ENCODE data around the gene CD79A.

CD79A gene

DNA sequence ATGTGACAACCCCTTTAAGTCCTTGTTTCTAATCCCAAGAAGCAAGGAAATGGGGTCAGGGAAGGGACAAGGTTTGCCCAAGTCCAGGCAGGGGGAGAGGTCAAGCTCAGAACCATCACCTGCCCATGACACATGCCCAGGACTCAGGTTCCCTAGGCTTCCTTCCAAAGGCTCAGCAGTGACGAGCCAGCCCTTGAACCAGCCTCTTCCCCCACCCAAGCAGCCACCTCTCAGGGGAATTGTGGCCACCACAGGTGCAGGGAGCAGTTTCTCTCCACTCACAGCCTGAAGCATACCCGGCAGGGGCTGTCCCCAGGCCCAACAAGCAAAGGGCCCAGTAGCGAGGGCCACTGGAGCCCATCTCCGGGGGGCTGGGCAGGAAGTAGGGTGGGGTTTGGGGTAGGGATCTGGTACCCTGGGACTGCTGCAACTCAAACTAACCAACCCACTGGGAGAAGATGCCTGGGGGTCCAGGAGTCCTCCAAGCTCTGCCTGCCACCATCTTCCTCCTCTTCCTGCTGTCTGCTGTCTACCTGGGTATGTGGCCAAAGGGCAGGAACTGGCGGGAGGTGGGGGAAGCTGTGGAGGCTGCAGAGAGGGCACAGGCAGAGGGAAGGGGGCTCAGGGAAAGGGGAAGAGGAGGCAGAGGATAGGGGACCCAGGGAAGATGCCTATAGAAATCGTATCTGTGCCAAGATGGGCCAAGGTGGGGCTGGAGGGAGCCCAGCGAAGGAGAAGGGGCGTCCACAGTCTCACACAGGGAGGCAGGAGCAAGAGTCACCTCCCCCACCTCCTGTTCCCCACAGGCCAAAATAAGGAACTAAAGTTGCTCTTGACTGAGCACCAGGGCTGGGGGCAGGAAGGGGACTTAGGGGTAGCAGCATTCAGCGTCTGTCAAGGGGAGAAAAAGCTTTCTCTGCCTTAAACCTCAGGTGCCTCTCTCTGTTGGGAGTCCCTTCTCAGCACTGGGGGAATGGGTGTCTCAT is at the start of gene CD79A:
TSS of gene CD79A (plus strand) at position 433 of the 986 bp plus-strand sequence. CDS start at position 459, 26 bp downstream.
- in situ Hi-C loops (cut with MboI; ENCODE audit: low sequenced_read_pairs) = no loop called here

DNA sequence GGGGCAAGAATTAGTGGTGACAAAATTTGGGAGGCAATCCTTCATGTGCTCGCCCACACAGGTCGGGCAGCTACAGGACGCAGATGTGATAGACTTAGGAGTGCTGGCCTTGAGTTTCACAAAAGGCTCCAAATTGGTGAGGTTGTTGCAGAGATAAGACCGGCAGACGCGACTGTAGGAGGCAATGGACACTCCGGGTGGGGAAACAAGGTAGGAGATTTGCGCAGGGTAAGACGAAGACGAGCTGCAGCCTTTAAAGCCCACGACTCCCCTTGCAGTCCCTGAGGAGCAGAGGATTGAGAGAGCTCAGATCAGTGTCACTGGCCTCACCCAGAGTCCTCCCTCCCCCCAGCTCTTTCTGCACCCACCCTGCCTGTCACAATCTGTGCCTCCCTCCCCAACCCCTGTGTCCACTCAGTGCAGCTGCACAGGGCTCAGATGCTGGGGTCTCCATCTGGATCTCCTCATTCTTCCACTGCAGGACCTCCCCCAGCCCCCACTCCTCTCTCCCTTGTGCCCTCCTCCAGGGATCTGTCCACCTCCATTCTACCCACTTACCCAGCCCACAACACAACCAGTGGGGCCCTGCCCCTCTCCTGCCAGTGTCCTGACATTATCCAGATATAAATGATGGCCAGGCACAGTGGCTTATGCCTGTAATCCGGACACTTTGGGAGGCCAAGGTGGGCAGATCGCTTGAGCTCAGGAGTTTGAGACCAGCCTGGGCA is 38.9 kb upstream of the CD79A start:
- in situ Hi-C loops (cut with MboI; ENCODE audit: low sequenced_read_pairs) = no loop called here

DNA sequence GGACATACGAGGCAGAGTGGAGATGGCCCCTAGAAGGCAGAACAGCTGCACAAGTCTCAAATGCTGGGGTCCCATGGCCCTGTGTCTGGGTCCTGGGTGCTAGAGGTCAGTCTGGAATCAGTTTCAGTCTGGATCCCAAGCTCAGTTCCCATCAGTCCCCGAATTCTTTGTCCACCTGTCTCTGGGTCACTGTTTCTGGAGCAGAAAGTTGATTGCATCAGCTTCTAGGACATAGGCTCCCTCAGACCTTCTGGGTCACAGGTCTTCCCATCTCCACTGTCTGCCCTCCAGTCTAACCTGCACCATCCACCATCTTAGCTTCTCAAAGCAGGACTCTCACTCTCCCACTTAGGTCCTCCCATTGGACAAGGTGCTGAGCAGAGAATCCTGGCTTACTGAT is 37.9 kb upstream of the CD79A start:
- in situ Hi-C loops (cut with MboI; ENCODE audit: low sequenced_read_pairs) = no loop called here

DNA sequence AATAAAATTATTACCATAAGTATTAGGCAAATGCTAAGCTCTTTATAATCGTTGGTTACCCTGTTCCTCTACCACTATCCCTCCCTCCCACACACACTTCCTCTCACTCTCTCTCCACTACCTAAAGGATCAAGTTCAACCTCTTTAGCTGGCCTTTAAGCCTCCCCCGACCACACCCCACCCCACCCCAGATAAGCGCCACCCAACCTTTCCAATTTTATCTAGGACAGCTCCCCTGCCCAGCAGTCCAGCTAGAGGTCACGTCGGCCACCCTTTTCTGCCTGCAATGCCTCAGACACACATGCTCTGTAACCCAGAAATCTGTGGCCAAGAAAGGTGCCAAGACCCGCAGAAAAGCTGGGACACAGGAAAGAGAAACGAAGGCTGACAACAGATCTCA is 33.7 kb upstream of the CD79A start:
- in situ Hi-C loops (cut with MboI; ENCODE audit: low sequenced_read_pairs) = no loop called here

DNA sequence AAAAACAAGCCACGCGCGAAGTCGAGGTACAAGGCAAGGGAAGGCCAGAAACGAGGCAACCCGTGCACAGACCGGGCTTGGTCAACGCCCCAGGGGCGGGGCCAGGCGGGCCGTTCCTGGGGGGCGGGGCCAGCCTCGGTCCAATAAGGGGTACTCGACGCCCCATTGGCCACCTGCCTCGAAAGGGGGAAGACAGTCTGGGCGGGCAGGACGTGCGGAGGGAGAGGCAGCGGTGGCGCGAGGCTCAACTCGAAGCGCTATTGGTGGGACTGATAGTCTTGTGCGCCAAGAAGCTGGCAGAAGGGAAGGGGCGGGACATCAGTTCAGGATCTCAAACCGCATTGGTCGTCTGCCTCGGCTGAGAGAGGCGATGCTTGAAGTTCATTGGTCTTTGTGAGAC is 32.5 kb upstream of the CD79A start, which contains the start of gene LYPD4:
TSS of gene LYPD4 (minus strand) at position 83 of the 400 bp plus-strand sequence. CDS start 5,398 bp downstream, outside the sequence.
- in situ Hi-C loops (cut with MboI; ENCODE audit: low sequenced_read_pairs) = no loop called here

DNA sequence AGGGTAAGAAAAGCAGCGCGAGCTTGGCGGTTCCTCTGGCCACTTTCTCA is 32.3 kb upstream of the CD79A start, which contains the start of gene DMRTC2:
TSS of gene DMRTC2 (plus strand) at position 42 of the 50 bp plus-strand sequence. CDS start 2,387 bp downstream, outside the sequence.
- in situ Hi-C loops (cut with MboI; ENCODE audit: low sequenced_read_pairs) = no loop called here

DNA sequence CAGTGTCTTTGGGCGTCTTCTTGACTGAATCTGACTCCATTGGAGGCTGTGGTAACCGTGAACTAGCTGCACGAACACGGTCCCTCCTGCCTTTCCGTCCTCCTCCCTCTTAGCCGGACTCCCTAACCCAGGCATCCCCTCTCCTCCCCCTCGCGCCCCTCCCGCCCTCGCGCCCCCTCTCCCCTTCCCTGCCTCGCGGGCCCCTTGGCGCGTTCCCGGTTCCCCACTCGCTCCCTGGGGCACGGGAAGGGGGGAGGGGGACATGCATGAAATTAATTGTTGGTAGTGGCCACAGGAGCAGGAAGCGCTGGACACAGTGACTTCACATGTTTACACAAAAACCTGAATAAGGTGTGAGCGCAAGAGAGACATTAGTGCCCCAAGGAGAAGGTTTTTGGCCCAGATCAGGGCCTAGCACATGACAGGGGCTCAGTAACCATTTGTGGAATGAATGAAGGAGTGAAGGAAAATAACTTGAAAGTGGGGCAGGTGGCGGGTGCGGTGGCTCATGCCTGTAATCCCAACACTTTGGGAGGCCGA is 32.0 kb upstream of the CD79A start:
- in situ Hi-C loops (cut with MboI; ENCODE audit: low sequenced_read_pairs) = no loop called here

DNA sequence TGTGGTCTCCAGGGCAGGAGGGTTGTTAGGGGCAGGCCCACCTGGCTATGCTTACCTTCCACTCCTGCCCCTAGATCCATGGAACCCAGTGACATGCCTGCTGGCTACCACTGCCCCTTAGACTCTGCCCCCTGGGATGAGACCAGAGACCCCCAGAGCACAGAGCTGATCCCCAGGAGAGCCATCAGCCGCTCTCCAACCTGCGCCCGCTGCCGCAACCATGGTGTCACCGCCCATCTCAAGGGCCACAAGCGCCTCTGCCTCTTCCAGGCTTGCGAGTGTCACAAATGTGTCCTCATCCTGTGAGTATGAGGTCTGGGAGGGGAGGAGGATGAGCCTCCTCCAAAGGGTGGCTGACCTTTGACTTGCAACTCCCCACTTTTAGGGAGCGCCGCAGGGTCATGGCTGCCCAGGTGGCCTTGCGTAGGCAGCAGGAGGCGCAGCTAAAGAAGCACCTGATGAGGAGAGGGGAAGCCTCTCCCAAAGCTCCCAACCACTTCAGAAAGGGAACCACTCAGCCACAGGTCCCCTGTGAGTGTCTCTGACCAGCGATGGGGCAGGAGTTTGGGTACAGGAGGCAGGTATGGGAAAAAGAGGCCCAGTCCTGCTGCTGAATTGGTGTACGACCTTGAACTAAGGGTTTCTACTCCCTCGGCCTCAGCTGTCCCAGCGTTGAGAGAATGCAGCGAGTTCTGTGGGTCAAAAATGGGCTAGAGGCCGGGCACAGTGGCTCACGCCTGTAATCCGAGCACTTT is 29.6 kb upstream of the CD79A start:
- in situ Hi-C loops (cut with MboI; ENCODE audit: low sequenced_read_pairs) = no loop called here

DNA sequence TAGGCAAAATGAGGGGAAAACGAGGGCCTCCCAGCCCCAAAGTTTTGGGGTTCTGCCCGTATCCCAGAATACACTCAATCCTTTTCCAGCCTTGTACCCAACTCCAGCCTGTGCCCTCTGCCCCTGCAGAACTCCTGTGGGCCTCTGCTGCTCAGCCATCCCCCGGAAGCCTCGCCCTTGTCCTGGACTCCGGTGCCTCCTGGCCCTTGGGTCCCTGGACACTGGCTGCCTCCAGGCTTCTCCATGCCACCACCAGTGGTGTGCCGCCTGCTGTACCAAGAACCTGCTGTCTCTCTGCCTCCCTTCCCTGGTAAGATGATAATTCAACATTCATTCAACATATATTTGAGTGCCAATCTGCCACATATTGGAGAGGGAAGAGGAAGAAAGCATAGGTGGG is 28.4 kb upstream of the CD79A start:
- in situ Hi-C loops (cut with MboI; ENCODE audit: low sequenced_read_pairs) = no loop called here

DNA sequence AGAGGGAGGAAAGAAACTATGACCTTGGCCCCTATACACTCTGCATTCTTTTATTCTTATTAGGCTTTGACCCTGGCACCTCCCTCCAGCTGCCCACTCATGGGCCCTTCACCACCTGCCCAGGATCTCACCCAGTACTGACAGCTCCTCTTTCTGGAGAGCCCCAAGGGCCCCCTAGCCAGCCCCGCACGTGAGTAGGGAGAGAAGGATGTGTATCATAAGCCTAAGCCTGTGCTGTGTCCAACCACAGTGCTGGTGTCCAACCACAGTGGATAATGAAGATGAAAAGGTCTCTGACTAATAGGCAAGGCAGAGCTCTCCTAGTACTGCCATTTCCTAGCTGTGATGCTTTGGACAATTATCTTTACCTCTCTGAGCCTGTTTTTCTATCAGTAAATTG is 28.0 kb upstream of the CD79A start:
- in situ Hi-C loops (cut with MboI; ENCODE audit: low sequenced_read_pairs) = no loop called here

DNA sequence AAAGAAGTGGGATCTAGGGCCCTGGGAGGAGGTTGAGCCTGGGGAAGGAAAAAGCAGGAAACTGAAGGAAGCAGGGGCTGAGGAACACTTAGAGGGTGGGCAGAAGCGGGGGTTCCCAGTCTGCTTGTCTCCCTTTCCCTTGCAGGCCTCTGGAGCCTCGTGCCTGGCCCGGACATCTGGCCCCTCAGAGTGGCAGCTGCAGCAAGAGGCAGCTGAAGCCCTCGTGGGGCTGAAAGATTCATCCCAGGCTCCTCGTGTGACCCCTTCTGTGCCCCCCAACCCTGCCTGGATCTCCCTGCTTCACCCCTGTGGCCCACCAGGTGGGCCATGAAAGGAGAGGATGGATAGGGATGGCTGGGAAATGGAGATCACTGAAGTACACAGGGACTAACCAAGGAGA is 26.7 kb upstream of the CD79A start:
- in situ Hi-C loops (cut with MboI; ENCODE audit: low sequenced_read_pairs) = no loop called here

DNA sequence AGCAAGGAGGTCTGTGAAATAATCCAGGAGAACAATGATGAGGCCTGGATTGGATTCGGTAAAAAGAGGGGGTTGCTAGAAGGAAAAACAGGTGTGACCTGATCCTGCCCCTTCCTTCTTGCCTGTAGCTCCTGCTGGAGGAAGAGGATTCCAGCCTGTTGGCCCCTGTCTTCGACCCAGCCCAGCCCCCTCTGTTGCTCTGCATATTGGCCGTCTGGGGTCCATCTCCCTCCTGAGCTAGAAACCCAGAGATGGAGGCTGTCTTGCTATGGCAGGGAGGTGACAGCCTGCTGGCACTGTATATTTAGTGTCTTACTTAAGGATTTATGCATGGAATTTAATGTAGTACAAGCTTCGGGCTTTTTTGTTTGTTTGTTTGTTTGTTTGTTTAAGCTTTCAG is 25.6 kb upstream of the CD79A start:
- in situ Hi-C loops (cut with MboI; ENCODE audit: low sequenced_read_pairs) = no loop called here

DNA sequence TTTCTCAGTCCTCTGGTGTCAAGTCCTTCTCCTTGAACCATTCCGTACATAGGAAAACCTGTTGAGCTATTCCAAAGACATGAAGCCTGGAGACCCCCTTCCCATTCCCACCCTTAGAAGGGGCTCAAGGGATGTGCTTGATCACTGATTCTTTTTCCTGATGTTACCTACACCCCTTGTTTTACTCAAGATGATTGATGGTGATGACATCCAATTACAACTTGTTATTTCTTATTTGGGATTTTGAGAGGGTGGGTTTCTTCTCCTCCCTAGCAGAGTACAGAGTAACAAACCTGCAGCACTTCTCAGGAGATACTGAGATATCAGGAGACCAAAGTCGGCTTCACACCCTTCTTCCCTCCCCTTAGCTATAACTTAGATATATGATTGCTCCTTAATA is 23.7 kb upstream of the CD79A start:
- in situ Hi-C loops (cut with MboI; ENCODE audit: low sequenced_read_pairs) = no loop called here

DNA sequence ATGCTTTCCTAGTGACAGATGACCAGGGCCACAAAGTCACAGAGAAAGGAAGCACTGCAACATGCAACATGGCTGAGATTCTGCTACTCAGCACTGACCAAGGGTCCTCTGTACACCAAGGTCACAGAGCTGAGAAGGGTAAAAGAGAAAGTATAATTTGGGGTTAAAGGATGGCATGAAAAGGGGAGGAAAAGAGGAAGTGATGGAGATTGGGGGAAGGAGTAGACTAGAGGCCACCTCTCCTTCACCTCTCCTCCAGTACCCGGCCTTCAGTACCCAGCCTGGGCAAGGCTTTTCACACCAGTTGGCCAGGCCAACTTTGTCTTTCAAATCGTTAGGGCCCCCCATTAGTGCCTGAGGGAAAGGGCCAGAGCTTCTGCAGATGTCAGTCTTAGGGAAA is 23.3 kb upstream of the CD79A start:
- in situ Hi-C loops (cut with MboI; ENCODE audit: low sequenced_read_pairs) = no loop called here

DNA sequence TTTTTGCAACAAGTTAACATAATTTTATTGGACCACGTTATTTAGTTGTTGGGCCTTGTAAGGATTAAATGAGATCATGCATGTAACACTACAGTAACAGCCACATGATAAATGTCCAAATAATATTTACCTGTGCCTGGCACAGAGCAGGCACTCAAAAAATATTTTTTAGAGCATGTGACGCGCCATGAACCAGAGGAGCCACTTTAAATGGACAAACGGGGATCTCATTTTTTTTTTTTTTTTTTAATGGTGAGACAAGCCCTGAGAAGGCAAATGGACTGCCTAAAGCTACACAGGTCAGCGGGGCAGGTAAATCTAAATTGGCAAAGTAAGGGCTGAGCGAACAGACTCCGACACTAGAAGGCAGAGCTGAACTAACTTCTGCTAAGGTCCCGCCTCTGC is 17.9 kb upstream of the CD79A start:
- in situ Hi-C loops (cut with MboI; ENCODE audit: low sequenced_read_pairs) = no loop called here

DNA sequence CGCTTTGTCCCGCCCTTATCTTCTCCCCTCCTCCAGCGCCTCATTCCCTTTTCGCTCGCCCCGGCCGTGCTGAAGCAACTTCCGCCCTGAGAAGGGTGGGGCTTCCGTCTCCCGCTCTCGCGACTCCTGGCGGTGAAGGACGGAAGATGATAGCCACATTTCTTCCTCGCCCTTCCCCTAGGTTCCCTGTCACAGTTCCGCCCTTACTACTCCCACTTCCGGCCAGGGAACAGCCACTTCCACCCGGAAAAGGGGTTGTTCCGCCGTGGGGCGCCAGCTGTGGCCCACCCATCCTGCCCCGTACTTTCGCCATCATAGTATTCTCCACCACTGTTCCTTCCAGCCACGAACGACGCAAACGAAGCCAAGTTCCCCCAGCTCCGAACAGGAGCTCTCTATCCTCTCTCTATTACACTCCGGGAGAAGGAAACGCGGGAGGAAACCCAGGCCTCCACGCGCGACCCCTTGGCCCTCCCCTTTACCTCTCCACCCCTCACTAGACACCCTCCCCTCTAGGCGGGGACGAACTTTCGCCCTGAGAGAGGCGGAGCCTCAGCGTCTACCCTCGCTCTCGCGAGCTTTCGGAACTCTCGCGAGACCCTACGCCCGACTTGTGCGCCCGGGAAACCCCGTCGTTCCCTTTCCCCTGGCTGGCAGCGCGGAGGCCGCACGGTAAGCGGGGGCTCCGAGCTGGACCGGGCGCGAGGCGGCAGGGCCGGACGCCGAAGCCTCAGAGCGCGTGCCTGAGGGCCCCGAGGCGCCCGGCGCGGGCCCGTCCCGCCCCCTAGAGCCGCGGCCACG is 17.3 kb upstream of the CD79A start, which contains the start of gene RPS19:
TSS of gene RPS19 (plus strand) at position 638 of the 801 bp plus-strand sequence. CDS start 520 bp downstream, outside the sequence.
- in situ Hi-C loops (cut with MboI; ENCODE audit: low sequenced_read_pairs) = no loop called here

DNA sequence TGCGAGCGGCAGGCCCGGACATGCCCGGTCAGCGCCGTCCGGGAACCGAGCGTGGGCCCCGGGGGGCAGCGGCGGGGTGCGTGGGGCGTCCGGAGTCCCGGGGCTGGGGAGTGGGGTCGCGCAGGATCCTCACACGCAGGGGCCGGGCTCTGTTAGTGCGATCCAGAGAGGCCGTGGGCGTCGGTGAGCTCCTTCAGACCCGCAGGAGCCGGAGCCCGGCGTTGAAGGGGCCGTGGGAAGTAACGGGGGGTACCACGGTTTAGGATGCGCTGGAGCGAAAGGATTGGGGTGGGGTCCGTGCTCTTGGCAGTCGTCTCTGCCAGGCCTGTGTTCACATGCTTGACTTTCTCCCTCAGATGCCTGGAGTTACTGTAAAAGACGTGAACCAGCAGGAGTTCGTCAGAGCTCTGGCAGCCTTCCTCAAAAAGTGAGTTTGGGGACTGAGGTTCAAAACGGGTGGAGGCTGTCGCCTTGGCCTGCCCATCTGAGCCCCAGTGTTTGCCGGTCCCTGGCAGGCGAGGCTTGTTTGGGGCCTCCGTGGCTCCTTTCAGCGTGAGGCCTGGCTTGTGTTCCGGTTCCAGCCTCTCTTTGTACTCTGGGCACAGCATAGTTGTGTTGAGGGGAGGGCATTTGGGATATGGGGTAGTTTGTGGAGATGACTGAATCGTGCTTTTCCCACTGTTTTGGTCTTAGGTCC is 16.5 kb upstream of the CD79A start:
- in situ Hi-C loops (cut with MboI; ENCODE audit: low sequenced_read_pairs) = no loop called here

DNA sequence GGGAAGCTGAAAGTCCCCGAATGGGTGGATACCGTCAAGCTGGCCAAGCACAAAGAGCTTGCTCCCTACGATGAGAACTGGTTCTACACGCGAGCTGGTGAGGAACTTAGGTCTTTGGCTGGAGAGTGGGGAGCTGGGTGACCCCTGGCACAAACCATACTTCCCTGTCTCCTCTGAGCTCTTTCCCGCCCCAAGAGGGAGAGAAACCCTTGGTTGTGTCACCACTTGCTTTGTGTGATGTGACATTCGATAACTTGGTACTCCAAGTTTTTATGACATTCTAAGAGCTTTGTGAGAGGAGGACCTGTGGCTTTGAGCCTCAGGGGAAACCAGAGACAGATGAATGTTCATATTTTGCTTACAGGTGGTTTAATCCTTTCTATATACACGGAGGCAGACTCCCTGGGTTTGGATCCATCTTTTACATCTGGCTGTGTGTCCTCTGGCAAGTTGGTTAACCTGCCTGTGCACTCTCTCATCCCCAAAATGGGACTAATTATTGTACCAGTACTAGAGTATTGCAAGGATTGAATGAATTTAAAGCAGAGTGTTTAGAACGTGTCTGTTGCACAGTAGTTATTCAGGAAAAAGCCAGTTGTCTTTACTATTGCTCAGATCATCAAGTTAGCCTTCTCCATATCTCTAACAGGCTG is 15.8 kb upstream of the CD79A start:
- in situ Hi-C loops (cut with MboI; ENCODE audit: low sequenced_read_pairs) = no loop called here

DNA sequence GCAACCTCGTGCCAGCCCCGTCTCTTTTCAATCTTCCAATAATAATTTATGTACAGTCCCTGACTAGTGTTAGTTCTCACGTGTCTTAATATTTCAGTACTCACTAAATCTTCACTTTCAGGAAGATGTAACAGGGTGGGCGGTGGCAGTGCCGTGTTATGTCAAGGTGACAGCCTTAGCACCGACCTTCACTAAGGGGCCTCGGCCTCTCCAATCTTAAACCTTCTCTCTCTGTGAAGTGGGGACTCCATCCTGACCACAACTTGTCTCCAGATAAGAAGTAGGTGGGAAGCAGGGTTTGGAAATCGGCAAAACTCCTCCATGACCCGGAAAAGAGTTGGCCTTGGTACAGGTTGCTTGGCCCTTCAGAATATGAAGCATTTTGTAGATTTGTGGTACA is 15.2 kb upstream of the CD79A start:
- in situ Hi-C loops (cut with MboI; ENCODE audit: low sequenced_read_pairs) = no loop called here
